Measurements from ENCODE around the gene SOX18.

SOX18 gene

DNA sequence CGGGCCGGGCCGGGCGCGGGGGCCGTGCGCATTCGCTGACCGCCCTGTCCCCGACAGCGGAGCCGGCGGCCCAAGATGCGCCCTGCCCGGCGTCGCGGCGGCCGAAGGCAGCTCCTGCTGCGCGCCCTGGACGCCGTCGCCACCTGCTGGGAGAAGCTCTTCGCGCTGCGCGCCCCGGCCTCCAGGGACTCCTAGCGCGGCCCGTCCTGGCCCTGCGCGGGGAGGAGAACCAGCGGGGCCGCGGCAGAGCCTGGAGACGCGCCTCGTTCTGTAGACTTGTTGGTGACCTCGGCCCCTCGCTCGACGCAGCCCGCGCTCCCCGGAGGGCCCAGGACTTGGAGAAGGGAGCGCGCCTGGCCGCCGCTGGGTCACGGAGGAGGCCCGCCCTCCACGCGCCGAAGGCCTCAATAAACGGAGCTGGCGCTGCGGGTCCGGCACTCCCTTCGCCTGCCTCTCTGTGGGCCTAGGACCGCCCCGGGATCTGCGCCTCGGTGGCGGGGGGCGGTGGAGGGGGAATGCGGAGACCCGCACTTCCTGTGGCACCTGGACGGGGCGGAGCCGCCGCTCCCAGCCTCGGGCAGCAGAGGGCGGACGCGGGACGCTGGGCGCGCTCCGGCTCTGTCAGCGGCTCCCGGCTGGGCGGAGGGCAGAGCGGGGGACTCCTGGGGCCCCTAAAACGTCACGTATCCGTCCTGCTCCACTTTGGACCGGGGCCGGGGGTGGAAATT is 10.7 kb downstream of the SOX18 start:
- DNase-seq (ENCODE audit: low spot score): peak; percentile 90

DNA sequence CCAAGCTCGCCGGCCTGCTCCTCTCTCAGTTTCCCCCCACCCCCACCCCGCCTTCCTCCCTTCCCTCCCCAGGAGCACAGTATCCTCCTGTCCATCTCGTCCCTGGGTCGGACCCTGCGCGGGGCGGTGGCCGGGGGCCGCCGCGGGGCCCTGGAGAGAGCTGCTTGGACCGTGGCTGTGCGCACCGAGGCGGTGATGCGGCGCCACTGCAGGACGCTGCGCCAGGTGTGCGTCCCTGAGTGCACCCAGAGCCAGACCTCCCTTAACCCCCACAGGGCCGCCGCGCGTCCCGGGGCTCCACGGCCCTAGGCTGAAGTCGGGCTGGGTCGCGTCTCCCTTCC is 11.2 kb downstream of the SOX18 start:
- no peak for DNase-seq (ENCODE audit: low spot score)

DNA sequence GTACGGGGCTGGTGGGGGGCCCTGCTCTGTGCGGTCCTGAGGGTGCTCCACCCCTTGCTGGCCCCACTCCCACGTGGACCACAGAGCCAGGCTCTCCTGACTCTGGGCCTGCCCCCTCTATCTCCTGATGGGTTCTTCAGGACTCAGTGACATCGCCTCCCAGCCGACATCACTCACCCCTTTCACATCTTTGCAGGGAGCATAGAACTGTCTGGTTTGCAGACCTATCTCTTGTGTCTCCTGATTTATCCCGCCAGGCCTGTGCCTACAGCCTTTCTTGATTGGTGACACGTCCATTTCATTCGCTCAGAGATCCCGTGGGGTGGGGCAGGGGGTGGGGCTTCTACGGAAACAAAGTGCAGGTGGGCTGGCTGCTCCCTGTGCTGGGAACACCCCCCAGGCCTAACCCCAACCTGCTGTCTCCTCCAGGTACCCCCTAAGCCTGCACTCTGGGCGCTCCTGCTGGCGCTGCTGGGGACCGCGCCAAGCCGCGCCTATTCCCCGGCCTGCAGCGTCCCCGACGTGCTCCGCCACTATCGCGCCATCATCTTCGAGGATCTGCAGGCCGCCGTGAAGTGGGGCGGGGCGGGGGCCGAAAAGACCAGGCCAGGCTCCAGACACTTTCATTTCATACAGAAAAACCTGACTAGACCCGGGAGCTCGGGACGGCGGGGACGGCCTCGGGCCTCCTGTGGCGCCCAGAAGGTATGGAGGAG is 11.8 kb downstream of the SOX18 start:
- DNase-seq (ENCODE audit: low spot score): no peak

DNA sequence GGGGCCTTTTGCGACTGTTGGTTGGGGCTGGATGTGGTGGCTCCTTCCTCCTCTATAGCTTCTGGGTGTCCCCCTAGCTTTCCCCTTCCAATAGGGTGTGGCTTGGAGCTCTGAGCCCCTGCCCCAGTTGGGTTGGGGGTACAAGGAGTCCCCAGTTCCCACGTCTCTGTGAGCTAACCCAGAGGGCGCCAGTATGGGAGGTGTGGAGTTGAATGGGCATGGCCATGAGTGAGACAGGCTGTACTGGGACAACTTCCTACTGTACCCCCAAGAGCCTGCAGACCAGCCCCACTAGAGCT is 12.3 kb downstream of the SOX18 start:
- DNase-seq (ENCODE audit: low spot score): no peak

DNA sequence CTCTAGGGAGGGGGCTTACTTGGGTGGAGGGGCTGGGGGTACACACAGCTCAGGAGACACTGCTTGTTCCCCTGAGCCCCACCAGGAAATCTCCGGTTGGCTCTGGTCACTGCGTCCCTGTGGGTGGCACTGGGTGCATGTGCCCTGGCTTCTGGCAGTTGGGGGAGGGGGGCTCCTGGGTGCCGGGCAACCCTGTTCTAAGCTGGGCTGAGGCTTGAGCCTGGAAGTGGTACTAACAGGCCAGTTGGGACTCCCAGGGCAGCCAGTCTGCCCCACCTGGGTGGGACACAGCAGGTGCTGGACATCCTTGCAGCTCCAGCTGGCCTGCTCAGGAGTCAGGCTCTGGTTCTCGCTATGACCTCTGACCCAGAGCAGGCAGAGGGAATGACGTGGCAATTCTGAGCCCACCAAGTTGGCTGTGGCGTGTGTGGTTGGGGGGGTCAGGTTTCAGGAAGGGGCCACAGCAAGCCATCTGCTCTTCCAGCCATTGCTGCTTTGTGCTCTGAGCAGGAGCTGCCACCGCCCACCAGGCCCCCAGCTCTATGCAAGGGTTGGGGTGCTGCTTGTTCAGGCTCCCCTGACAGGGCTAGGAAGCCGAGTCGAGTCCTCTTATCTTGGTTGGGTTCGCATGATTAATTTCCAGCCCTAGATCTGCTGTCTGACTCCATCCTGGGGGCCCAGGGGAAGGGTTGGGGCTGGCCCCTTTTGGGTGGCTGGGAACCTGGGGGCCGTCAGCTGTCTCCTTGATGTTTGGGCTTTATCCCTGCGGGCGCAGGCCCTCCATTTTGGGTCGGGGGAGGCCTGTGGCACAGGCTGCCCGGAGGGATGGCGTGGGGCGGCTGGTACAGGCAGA is 12.9 kb downstream of the SOX18 start:
- DNase-seq (ENCODE audit: low spot score): no peak

DNA sequence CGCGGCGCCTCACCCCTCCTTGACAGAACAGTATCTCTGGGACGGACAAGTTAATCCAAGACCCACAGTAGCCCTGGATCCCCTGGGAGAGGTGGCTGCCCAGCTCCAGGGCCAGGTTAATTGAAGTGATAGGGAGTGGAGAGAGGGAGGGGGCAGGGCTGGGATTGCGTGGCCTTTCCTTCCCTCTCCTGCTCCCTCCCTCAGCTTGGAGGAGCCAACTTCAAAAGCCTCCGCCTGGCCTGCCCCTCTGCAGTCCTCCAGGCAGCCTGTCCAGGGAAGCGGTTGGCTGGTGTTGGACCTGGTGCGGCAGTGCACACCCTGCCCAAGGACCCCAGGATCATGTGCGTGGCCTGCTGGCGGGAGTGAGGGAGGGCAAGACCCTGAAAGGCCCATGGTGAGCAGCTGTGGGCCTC is 13.5 kb downstream of the SOX18 start, which contains the start of gene C20orf204:
TSS of gene C20orf204 (plus strand) at position 250 of the 413 bp plus-strand sequence. CDS start at position 392, 142 bp downstream.
- DNase-seq (ENCODE audit: low spot score): no peak

DNA sequence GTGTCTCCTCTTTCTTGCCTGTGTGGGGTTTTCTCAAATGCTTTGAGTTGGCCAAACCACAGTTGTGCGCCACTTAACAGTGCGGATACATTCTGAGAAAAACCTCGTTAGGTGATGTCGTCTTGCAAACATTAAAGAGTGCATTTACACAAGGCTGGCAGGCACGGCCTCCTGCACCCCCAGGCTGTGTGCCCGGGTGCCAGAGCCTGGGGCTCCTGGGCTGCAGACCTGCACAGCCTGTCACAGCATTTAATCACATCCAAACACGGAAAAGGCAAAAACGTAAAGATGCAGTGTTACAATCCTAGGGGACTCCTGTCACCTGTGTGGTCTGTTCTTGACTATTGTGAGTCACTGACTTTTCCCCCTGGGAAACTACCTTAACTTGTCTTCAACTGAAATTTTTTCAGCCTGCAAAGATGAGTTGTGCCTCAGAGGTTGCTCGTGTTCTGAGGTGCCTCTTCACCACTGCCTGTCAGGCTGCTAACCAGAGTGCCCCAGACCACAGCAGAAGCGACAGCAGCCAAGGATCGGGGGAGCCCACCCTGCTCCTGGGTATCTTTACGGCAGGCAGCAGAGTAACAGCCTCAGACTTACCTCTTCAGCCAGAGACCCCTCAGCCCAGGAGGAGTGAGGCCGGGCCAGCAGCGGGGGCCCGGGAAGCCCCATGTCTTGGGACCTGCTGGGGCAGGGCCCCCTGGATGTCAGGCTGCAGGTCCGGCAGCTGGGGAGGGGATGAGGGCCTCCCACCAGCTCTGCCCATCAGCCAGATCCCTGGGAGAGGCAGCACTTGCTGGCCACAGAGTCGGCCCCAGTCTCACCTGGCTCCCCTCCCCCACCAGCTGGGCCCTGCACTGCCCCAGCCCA is 14.1 kb downstream of the SOX18 start:
- DNase-seq (ENCODE audit: low spot score): no peak

DNA sequence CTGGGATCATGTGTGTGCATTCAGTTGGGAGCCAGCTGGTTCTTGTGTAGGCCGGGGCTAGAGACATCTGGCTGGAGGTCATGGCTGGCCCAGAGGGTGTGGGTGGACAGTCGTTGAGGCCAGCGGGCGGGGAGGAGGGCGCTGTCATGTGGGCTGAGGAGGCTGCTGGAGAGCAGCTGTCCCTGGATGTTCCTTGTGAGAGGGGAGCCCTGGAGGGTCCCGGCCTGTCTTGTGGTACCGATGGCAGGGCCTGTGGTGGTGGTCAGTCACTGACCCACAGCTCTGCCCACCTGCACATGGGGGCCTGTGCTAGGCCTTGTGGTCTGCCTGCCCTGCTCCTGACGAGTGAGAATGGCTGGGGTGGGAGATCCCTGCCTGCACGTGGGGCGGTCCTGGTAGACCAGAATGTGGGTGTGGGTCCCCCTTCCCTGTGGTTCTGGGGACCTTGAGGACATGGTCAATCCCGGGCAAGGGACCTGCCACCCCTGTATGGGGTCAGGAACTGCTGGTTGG is 15.4 kb downstream of the SOX18 start:
- no peak for DNase-seq (ENCODE audit: low spot score)

DNA sequence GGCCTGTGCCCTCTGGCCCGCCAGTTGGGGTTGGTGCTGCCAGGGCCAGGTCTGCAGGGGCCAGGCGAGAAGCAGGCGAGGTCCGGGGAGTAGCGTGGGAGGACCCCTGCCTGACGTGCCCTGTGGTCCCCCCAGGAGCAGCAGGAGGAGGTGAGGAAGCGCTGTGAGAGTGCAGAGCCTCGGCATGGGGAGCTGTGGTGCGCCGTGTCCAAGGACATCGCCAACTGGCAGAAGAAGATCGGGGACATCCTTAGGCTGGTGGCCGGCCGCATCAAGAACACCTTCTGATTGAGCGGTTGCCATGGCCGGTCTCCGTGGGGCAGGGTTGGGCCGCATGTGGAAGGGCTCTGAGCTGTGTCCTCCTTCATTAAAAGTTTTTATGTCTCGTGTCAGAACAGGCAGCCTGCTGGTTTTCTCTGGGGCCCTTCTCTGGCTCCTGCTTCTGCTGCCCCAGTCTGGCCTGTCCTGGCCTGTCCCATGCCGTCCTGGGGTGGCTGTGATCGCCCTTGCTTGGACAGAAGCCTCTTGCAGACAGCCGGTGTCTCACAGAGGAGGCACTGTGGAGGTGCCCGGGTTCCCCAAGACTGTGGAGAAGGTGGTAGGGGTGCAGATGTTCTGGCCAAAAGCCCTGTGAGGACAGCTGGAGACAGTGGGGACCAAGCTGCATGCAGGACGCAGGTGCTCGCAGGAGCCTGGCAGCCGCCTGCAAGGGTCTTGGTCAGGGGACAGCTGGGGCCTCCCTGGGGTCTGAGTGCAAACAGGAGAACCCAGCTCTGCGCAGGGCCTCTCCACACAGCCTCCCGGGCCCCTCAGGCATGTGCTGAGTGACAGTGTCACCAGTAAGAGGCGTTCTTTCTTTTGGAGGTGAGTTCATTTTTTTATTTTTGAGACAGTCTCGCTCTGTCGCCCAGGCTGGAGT is 16.5 kb downstream of the SOX18 start:
- DNase-seq (ENCODE audit: low spot score): no peak

DNA sequence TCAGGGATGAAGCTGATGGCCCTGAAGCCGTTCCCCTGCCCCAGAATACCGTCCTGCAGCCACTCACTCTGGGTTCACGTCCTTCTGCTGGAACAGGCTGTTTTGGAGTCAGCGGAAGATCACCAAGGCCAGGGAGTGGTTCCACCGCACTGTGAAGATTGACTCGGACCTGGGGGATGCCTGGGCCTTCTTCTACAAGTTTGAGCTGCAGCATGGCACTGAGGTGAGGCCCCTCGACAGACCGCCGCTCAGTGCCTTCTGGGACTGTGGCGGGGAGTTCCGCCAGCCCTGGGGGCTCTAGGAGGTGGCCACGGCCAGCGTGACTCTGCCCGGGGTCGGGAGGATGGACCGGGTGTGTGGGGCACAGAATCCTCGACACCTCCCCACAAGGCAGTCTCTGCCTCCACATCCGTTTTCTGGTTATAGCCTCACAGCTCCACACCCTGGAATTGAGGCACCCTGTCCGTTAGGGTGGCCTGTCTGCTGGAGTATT is 17.6 kb downstream of the SOX18 start:
- DNase-seq (ENCODE audit: low spot score): no peak

DNA sequence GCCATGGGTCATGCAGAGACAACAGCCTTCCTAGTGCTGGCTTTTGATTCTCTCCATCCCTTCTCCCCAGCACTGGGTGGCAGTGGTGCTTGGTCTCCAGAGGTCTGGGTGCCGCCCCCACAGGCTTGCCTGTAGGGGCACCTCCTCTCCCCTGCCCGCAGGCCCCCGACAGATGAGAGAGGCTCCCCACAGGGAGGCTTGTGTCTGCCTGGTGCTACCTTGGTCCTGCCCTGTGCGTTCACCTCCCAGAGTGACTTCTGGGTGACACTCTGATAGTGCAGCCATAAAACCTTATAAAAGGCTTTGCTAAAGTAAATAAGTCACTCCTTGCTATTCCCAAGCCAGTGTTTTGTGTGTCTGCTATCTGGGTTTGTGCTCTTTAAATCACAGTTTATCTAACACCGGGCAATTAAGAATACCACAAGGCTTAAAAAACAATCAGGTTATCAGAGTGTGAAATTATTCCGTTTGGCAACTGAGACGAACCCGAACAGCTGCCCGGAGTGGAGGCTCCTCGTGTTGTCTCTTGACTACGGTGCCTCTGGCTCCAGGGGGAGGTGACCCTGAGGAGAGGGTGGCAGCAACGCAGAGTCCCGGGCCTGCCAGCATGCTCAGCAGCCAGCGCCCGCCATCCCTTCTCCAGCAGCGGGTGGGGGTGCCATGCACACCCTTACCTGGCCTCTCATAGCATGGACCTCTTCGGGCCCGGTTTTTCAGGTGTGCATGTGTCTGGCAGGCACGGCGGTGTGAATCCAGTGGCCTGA is 18.9 kb downstream of the SOX18 start:
- DNase-seq (ENCODE audit: low spot score): no peak

DNA sequence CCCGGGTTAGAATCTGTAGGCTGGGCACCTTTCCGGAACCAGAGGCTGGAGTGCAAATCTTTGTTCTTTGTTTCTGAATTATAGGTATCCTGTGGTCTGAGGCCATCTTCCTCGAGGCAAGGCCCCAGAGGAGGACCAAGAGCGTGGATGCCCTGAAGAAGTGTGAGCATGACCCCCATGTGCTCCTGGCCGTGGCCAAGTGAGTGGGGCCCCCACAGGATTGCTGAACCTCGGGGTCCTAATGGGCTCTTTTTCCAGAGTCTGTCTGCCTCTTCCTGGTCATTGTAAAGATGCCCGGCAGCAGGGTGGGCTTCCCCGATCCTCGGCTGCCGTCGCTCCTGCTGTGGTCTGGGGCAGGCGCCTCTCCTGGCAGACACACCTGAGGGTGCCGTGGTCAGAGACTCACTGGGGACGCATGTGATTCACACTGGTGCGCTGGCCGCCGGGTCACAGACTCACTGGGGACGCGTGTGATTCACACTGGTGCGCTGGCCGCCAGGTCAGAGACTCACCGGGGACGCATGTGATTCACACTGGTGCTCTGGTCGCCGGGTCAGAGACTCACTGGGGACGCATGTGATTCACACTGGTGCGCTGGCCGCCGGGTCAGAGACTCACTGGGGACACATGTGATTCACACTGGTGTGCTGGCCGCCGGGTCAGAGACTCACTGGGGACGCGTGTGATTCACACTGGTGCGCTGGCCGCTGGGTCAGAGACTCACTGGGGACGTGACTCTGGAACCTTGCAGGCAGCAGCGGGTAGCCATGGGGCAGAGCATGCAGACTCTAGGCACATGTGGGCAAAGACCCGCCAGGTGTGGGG is 19.9 kb downstream of the SOX18 start:
- no peak for DNase-seq (ENCODE audit: low spot score)

DNA sequence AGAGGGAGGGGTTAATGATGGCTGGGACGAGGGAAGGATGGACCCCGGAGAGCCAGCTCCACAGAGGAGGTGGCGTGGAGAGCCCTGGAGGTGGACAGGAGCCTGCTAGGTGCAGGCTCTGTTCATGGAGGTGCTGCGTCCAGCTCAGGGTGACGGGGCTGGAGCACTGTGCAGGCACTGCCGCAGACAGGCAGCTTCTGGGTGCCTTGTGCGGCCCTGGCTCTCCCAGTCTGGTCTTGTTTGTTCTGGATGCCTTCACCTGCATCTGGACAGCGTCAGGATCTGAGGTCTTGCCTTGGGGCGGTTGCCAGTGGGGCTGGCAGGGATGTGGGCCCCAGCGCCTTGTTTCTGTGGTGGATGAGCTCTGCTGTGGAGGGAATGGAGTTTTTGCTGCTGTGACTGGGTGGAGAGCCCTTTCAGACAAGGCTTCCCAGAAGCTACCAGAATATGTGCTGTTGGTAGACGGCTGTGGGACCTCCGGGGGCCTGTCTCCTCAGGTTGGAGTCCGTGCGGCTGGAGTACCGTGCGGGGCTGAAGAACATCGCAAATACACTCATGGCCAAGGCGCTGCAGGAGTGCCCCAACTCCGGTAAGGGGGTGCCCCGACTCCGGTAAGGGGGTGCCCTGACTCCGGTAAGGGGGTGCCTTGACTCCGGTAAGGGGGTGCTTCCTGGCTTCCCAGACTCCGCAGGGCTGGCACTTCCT is 21.3 kb downstream of the SOX18 start:
- DNase-seq (ENCODE audit: low spot score): no peak

DNA sequence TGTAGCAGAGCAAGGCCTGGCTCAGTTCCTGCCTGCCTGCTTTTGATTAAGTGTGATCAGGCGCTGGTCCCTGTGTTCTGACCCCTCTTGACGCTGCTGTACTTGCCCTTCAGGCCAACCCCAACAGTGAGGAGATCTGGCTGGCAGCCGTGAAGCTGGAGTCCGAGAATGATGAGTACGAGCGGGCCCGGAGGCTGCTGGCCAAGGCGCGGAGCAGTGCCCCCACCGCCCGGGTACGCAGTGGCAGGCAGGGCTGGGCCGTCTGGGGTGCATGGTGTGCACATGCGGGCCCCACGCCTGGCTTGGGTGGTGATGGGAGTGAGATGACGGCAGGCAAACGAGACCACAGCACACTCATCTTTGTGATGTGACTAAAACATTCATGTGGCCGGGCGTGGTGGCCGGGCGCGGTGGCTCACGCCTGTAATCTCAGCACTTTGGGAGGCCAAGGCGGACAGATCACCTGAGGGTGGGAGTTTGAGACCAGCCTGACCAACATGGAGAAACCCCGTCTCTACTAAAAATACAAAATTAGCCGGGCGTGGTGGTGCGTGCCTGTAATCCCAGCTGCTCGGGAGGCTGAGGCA is 23.5 kb downstream of the SOX18 start:
- no peak for DNase-seq (ENCODE audit: low spot score)

DNA sequence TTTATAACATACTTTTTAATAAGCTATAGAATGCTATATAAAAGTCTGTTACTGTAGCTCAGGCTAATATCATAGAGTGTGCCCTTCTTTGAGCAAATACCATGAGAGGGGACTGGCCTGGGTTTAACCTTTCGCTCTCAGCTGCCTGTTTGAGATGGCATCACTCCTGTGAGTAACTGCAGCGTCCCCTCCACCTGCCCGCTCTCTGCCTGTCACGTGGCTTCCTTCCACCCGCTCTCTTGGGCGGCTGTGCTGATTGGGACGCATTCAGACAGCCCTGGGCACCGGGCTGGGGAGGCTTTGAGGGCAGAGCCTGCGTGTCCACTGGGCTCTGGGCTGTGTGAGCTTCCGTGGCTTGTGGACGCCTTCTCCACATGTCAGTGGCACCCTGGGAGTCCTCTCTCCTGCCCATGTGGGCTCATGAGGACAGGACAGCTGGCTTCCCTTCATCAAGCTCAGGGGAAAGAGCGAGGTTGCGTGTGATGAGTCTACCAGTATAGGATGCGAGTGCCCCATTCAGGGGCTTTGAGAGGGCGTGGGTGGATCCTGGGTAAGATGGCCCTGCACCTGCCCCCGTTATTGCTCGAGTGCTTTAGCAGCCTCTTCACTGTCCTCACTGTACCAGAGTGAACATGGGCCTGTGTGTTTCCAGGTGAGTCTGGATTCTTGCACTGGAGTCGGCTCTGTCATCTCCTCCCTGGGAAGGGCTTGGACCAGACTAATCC is 24.2 kb downstream of the SOX18 start:
- no peak for DNase-seq (ENCODE audit: low spot score)

DNA sequence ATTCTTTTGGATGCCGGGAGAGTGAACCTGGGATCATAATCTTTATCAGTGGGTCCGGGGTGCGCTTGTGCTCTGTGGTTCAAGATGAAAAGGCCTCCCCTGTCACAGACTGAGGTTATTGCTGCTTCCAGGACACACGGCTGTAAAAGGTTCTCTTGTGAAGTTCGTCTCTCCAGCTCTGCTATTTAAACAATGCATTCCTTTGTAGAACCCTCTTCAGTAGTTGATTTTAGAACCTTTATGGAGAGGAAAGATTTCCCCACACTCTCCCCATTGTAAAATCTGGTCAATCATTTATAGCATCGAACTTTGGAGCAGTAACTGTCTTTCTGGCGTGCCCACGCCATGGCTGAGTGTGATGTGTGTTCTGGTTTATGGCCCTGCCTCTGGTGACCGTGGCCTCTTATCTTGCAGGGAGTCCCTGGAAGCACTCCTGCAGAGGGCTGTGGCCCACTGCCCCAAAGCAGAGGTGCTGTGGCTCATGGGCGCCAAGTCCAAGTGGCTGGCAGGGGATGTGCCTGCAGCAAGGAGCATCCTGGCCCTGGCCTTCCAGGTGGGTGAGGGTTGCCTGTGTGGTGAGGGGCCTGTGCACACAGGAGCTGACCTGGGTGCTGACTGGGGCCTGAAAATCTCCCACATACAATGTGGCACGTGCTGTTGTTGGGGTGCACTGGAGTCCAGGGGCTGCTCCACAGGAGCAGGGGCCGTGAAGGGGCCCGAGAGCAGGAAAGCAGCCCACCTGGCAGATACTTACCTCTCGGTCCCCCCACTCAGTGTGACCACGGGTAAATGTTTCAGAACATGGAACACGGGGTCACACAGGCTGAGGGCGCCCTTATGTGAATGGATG is 25.1 kb downstream of the SOX18 start:
- DNase-seq (ENCODE audit: low spot score): no peak

All from GM03348 (cell line).